Stimulated activated CD4-positive, alpha-beta T cell treated with anti-CD3 and anti-CD28 coated beads, Interleukin-2, amount 100 ng/mL, for 48 hours (primary cell): ENCODE data around the gene SMC1B.
"Not testable (repeated sequence)": the region's sequence is repeated elsewhere in the genome, so short reads cannot be mapped to it uniquely, and the experiment has no call there.

ENCODE experiments used
- DNase-seq, 2 donors: peaks; one replicate each; pipeline ENCODE4 v3.0.0-alpha.2; 2020

Gene SMC1B

DNA sequence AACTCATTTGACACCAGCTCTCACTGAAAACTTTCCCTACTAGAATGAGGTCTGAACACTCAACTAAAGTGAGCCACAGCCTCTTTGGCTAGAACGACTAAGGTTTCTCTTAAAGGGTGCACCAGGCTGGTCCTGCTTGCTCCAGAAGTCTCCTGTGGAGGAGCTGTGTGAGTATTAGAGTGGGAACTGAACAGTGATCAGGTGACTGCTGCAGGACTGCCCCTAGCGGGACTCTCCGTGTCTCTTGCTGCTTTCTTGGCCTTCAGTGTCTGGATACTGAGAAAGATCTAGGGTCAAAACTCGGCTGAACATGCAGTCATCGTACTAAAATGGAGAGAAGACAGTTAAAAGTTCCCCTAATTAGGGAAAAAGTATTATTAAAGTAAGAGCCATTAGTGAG, 69.1 kb downstream of the SMC1B start:
- no peak for DNase-seq

- no peak for DNase-seq
Observed at GRCh38 chr22:45343143-45343542, 70.3 kb downstream of the SMC1B start.

GRCh38 chr22:45341498-45341897, 71.9 kb downstream of the SMC1B start:
- DNase-seq = peak in 1 of 2 donors; percentile 37

GRCh38 chr22:45340323-45340722, 73.1 kb downstream of the SMC1B start:
- DNase-seq = no peak

- no peak for DNase-seq
Observed at GRCh38 chr22:45338795-45339194, 74.6 kb downstream of the SMC1B start.

GRCh38 chr22:45337536-45337935, 75.9 kb downstream of the SMC1B start:
- no peak for DNase-seq

GRCh38 chr22:45336971-45337431, 76.4 kb downstream of the SMC1B start:
- no peak for DNase-seq

- no peak for DNase-seq
Observed at GRCh38 chr22:45335854-45336522, 77.4 kb downstream of the SMC1B start.

DNA sequence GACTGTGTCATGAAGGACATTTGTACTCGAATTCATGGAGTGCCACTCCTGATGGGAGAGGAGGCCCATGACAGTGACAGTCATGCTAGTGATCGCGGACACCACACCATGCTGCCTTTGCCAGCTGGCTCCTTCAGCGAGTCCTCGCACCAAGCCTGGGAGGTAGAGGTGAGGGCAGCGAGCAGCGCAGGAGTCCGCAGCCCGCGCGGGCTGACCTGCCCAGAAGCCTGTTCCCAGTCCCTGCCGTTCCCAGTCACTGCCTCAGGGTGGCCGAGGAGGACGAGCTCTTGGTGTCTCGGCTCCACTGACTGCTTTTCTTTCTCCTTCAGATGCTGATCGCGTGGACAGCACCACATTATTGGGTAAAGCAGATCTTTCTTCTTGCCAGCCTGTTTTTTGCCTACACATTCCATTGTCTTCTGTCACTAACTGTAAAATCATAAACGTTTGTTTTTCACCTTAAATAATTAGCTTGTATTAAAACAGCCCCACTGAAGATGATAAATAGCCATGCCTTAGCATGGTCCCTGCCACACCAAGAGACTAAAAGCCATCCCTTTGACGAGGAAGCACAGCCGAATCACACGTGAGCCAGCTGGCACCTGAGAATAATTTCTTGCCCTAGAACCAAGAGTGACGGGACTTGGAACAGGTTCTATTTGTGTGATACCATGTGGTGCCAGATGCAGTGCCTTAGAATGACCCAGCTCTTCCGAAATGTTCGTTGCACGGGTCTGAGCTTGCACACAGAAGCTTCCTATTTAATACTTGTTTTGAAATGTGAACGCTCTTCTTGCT, 78.2 kb downstream of the SMC1B start:
- no peak for DNase-seq

DNA sequence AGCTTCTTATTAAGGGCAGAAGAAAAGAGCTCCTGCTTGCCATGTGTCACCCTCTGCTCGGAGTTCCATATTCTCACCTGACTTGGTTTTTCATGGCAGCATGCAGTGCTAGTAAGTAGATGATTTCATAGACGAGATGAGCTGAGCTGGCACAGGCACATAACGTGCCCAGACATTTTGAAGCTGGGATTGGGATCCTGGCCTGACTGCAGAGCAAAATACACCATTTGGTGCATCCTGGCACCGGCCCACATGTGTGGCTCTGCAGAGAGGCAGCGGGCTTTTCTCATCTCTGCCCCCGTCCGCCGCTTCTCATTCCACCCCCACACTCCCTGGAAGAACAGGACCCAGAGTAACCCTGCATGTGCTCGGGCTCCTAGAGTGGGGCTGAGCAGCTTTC, 78.9 kb downstream of the SMC1B start:
- DNase-seq = no peak

- no peak for DNase-seq
Observed at GRCh38 chr22:45334068-45334467, 79.3 kb downstream of the SMC1B start.

DNA sequence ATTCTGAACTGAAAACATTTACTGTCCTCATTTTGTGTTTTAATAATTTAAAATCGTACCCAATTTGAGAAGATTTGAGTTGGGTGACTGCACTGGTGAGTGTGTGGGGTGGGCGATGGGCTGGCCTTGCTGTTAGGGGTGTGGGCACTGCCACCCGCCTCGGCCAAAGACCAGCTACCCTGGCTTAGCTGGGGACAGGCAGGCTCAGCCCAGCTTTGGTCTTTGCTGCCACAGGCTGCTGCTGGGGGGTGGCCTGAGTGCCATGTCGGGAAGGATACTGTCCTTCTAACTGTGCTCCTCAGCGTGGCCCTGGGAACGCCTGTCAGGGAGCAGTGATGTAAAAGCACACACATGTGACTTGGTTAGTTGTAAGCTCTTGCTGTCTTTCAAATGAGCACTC, 81.4 kb downstream of the SMC1B start:
- no peak for DNase-seq

GRCh38 chr22:45331486-45331885, 81.9 kb downstream of the SMC1B start:
- no peak for DNase-seq

DNA sequence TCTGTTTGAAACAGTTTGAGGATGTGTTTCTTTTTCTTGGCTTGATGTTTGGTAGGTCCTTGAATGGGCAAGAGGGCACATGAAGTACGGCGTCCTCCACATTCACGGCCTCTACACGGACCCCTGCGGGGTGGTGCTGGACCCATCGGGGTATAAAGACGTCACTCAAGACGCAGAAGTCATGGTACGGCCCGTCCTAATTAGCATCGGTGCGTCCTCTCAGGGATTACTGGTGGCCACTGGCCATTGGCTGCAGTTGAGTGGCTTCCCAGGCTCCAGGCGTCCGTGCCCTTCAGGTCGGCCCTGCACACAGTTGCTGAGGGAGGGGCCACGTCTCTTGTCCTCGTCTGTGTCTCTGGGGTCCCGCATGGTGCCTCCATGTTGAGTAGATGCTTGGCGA, 82.9 kb downstream of the SMC1B start:
- DNase-seq = no peak

DNA sequence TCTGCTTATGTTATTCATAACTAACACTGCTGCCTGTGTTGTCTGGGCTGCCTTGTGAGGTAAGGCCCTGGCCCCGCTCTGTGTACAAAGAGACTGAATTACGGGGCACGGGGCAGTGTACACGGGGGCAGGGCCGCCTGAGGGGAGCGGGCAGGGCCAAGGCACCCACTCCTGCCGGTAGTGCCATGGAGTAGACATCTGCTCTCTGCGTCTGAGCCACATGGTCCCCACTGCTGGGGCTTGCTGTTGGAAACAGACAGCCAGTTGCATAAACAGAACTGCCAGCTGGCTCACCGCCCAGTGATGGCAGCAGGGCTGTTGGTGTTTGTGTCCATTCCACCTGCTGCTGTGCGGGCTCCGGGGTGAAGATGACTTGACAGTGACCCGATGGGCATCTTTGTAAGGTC, 83.9 kb downstream of the SMC1B start:
- no peak for DNase-seq

DNA sequence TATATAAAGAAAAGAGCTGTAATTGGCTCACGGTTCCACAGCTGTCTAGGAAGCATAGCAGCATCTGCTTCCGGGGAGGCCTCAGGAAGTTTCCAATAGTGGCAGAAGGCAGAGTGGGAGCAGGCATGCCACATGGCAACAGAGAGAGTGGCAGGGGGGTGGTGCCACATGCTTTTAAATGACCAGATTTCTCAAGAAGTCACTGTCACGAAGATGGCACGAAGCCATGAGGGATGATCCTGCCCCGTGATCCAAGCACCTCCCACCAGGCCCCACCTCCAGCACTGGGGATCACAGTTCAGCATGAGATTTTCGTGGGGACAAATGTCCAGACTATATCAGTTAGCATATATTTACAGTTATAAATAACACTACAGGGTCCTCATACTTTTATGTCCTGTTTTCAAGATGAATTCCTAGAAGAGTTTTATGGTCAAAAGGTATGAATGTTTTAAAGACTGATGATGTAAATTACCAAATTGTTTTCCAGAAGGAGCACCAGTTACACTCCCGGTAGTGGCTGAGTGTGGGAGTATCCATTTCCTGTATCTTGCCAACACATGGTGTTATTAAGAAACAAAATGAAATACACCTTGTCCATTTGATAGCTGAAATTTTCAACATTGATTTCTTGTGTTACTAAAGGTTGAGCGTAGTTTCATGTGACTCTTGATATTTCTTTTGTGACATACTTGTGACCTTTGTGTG, 84.4 kb downstream of the SMC1B start:
- DNase-seq = no peak

DNA sequence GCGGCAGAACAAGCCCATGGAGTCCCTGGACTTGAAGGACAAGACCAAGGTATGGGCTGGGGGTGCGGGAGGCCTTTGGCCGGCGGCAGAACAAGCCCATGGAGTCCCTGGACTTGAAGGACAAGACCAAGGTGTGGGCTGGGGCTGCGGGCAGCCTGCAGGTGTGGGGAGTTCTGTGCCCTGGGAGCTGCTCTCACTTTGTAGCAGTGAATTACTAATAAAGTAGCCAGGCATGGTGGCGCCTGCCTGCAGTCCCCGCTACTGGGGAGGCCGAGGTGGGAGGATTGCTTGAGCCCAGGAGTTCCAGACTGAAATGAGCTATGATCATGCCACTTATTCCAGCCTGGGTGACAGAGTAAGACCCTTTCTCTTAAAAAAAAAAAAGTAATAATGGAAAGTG, 85.1 kb downstream of the SMC1B start:
- not testable (repeated sequence) for DNase-seq

DNA sequence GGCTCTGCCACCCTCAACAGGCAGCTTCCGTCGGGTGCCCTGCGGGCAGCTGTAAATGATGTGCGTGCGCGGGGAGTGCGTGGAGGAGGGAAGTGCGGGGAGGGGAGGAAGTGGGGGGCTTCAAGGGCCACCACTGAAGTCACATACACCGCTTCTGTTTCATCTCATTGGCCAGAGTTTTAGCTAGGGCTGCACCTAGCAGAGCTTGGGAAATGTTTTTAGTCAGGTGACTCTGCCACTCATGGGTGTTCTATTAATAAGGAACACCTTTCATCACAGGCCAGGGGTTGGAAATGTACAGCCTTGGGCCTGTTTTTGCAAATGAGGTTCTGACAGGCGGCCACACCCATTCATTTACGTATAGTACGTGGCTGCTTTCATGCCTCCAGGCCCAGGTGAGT, 89.1 kb downstream of the SMC1B start:
- no peak for DNase-seq

DNA sequence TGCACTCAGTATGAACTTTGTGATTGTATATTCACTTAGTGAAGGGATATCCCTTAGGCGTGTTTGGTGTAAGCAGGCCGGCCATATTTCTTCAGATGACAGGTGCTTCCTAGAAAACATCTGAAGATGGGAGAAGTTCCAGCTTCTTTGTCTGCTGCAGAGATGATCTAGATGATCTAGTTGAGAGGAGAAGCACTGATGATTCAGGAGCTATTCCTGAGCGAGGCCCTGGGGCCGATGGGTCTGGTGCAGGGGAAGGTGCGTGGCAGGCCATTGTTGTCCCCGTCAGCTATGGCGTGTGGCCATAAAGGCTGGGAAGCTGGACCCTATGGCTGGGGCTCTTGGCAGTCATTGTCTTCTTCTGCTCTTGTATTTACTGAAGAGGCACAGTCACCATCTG, 89.7 kb downstream of the SMC1B start:
- no peak for DNase-seq

GRCh38 chr22:45322873-45323525, 90.4 kb downstream of the SMC1B start:
- DNase-seq = no peak

DNA sequence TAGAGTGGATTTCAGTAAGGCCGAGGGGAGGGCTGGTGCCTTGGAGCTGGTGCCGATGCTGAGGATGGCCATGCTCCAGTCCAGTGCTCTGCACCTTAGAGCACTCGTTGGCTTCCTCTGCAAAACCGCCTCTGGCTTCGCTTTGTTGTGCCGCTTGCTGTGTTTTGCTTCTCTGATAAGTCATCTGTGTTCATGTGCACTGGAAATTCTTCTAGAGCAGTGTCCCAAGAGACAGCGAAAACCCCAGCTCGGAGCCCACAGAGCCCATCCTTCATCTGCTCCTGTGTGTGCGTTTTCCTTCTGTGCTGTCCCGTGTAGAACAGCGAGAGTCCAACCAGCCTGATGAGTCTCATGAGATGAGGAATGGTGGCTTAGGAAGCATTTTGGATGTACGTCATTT, 91.6 kb downstream of the SMC1B start:
- no peak for DNase-seq

GRCh38 chr22:45320357-45320976, 92.9 kb downstream of the SMC1B start:
- no peak for DNase-seq

DNA sequence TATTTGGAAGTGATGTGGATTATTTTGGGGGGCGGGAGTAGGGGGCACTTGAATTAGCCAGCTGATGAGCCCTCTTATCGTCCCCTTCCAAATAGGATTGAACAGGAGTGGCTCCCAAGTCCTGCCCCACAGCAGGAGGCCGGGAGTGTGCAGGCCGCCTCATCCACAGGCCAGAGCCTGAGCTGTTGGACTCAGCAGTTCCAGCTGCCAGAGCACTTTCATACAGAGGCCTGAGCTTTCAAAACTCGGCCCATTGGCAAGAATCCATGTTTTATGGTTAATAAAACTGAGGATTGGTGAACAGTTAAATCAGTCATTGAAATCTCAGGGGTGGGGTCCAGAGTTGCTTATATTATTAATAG, 94.1 kb downstream of the SMC1B start:
- DNase-seq = no peak
